ENCODE results near the gene SFXN5. TPM values are rescaled to one million over a fixed set of nuclear protein-coding genes. Genes with fewer than 3 reads are reported as not detected.

SFXN5 gene
- total RNA-seq, 1 donor from 2014 or later: 14.9 TPM

- H3K4me1 ChIP-seq (ENCODE audit: insufficient read depth, low read length): no peaks in the 10 kb centered on the region
- TF ChIP-seq CTCF (IDR thresholded peaks at IDR 0.05; ENCODE audit: insufficient read depth, low read depth, low read length): no peak
- TF ChIP-seq EZH2 (IDR thresholded peaks at IDR 0.05; ENCODE audit: insufficient read depth, low read length): no peak
- H3K9me3 ChIP-seq (ENCODE audit: insufficient read depth, low read depth, low read length): no peaks in the 10 kb centered on the region
- peak overlapping the region; percentile 47 for H3K27ac Mint-ChIP-seq (ENCODE audit: unreplicated experiment)
- no peak overlapping the region for H3K4me3 Mint-ChIP-seq (ENCODE audit: unreplicated experiment)
- H3K27me3 Mint-ChIP-seq (ENCODE audit: low read depth, unreplicated experiment): peaks cover 15% of the 10 kb centered on the region
- no peaks in the 10 kb centered on the region for H3K36me3 ChIP-seq (ENCODE audit: insufficient read depth, low read length)
- no peaks in the 10 kb centered on the region for H3K79me2 ChIP-seq (ENCODE audit: insufficient read depth, low read length)
- no peak overlapping the region for H3K4me2 ChIP-seq (ENCODE audit: low read length)
- no peaks in the 10 kb centered on the region for H3K27me3 ChIP-seq (ENCODE audit: insufficient read depth, low read length)
- H3K4me3 ChIP-seq (ENCODE audit: insufficient read depth, low read depth, low read length): no peak overlapping the region
- H3K36me3 Mint-ChIP-seq (ENCODE audit: low read depth, unreplicated experiment): peaks cover 22% of the 10 kb centered on the region
- peaks cover 4% of the 10 kb centered on the region for H3K9me3 Mint-ChIP-seq (ENCODE audit: unreplicated experiment)
- H2AFZ ChIP-seq (ENCODE audit: low read depth, low read length): no peak overlapping the region
- no peaks in the 10 kb centered on the region for H4K20me1 ChIP-seq (ENCODE audit: insufficient read depth, low read length)
- H3K4me1 Mint-ChIP-seq (ENCODE audit: low read depth, unreplicated experiment): peaks cover 2% of the 10 kb centered on the region
- H3K27ac ChIP-seq (ENCODE audit: low read depth, low read length): no peak overlapping the region
- DNase-seq (ENCODE audit: low read depth) (no peak), FAIRE-seq (no peak)
- no peak overlapping the region for H3K9ac ChIP-seq (ENCODE audit: low read length)
Measured at GRCh38 chr2:72949642-72950041, 121.9 kb downstream of the SFXN5 start.

- Histone ChIP-seq H3K27ac (ENCODE audit: low read depth, low read length) (no peak overlapping the region), H3K79me2 (ENCODE audit: insufficient read depth, low read length) (no peaks in the 10 kb centered on the region), H3K4me3 (ENCODE audit: insufficient read depth, low read depth, low read length) (no peak overlapping the region), H3K36me3 (ENCODE audit: insufficient read depth, low read length) (no peaks in the 10 kb centered on the region), H2AFZ (ENCODE audit: low read depth, low read length) (no peak overlapping the region), H3K4me2 (ENCODE audit: low read length) (no peak overlapping the region), H3K9ac (ENCODE audit: low read length) (no peak overlapping the region), H3K4me1 (ENCODE audit: insufficient read depth, low read length) (no peaks in the 10 kb centered on the region), H3K27me3 (ENCODE audit: insufficient read depth, low read length) (no peaks in the 10 kb centered on the region), H3K9me3 (ENCODE audit: insufficient read depth, low read depth, low read length) (no peaks in the 10 kb centered on the region), H4K20me1 (ENCODE audit: insufficient read depth, low read length) (no peaks in the 10 kb centered on the region)
- FAIRE-seq (no peak), DNase-seq (ENCODE audit: low read depth) (no peak)
- H3K4me3 Mint-ChIP-seq (ENCODE audit: unreplicated experiment): no peak overlapping the region
- H3K36me3 Mint-ChIP-seq (ENCODE audit: low read depth, unreplicated experiment): peaks cover 25% of the 10 kb centered on the region
- peaks cover under 1% of the 10 kb centered on the region for H3K4me1 Mint-ChIP-seq (ENCODE audit: low read depth, unreplicated experiment)
- H3K27me3 Mint-ChIP-seq (ENCODE audit: low read depth, unreplicated experiment): peaks cover 15% of the 10 kb centered on the region
- TF ChIP-seq CTCF (IDR thresholded peaks at IDR 0.05; ENCODE audit: insufficient read depth, low read depth, low read length): no peak
- TF ChIP-seq EZH2 (IDR thresholded peaks at IDR 0.05; ENCODE audit: insufficient read depth, low read length): no peak
- peaks cover 4% of the 10 kb centered on the region for H3K9me3 Mint-ChIP-seq (ENCODE audit: unreplicated experiment)
- H3K27ac Mint-ChIP-seq (ENCODE audit: unreplicated experiment): no peak overlapping the region
Measured at GRCh38 chr2:72949045-72949444, 122.5 kb downstream of the SFXN5 start.

- Histone ChIP-seq H3K9me3 (ENCODE audit: insufficient read depth, low read depth, low read length) (no peaks in the 10 kb centered on the region), H4K20me1 (ENCODE audit: insufficient read depth, low read length) (no peaks in the 10 kb centered on the region), H3K4me3 (ENCODE audit: insufficient read depth, low read depth, low read length) (no peak overlapping the region), H3K36me3 (ENCODE audit: insufficient read depth, low read length) (no peaks in the 10 kb centered on the region), H3K4me2 (ENCODE audit: low read length) (no peak overlapping the region), H3K27me3 (ENCODE audit: insufficient read depth, low read length) (no peaks in the 10 kb centered on the region), H3K27ac (ENCODE audit: low read depth, low read length) (no peak overlapping the region), H2AFZ (ENCODE audit: low read depth, low read length) (no peak overlapping the region), H3K9ac (ENCODE audit: low read length) (no peak overlapping the region), H3K79me2 (ENCODE audit: insufficient read depth, low read length) (no peaks in the 10 kb centered on the region), H3K4me1 (ENCODE audit: insufficient read depth, low read length) (no peaks in the 10 kb centered on the region)
- Mint-ChIP-seq H3K9me3 (ENCODE audit: unreplicated experiment) (peaks cover 4% of the 10 kb centered on the region), H3K27ac (ENCODE audit: unreplicated experiment) (no peak overlapping the region), H3K4me3 (ENCODE audit: unreplicated experiment) (no peak overlapping the region), H3K4me1 (ENCODE audit: low read depth, unreplicated experiment) (no peaks in the 10 kb centered on the region), H3K36me3 (ENCODE audit: low read depth, unreplicated experiment) (peaks cover 23% of the 10 kb centered on the region), H3K27me3 (ENCODE audit: low read depth, unreplicated experiment) (peaks cover 13% of the 10 kb centered on the region)
- TF ChIP-seq EZH2 (IDR thresholded peaks at IDR 0.05; ENCODE audit: insufficient read depth, low read length) (no peak), CTCF (IDR thresholded peaks at IDR 0.05; ENCODE audit: insufficient read depth, low read depth, low read length) (no peak)
- DNase-seq (ENCODE audit: low read depth): no peak
- FAIRE-seq: no peak
Measured at GRCh38 chr2:72947952-72948830, 123.3 kb downstream of the SFXN5 start.
